Lower lobe of right lung (tissue), 2 donors: ENCODE measurements around the gene SELENOF. TPM values are rescaled to one million over a fixed set of nuclear protein-coding genes. Genes with fewer than 3 reads are reported as not detected.

ENCODE experiments used
- ATAC-seq, 2 donors: fragments of 200-7000 bp; cut with Tn5 transposase; one replicate each; pipeline ENCODE4 v1.9.1; 2020 to 2022; ENCODE audit warnings: mild to moderate bottlenecking in 2 of 2, moderate library complexity in 2 of 2
- DNase-seq: peaks from one replicate; pipeline ENCODE4 v3.0.0-alpha.2; 2020
- H3K27ac ChIP-seq: fragments of 200-600 bp; one replicate; pipeline ENCODE4 v1.8.0; 2022
- H3K27me3 ChIP-seq: fragments of 200-600 bp; one replicate; pipeline ENCODE4 v1.8.0; 2022; ENCODE audit warnings: low read depth
- H3K36me3 ChIP-seq: fragments of 200-600 bp; one replicate; pipeline ENCODE4 v1.8.0; 2022; ENCODE audit warnings: mild to moderate bottlenecking
- H3K4me1 ChIP-seq: fragments of 200-600 bp; one replicate; pipeline ENCODE4 v1.8.0; 2022
- H3K4me3 ChIP-seq: fragments of 200-600 bp; one replicate; pipeline ENCODE4 v1.8.0; 2022; ENCODE audit warnings: mild to moderate bottlenecking
- H3K9me3 ChIP-seq: fragments of 200-600 bp; one replicate; pipeline ENCODE4 v1.8.0; 2022
- intact Hi-C: fragments of 100-400 bp; cut with DNase I; formaldehyde crosslinking; loops from one replicate; pipeline ENCODE4 v1.11.0; 2022
- total RNA-seq: library from RNA; stranded (reverse); fragmentation: NEBNext Ultra II Directional; extraction: Animal tissue kit (Norgen Biotek cat#: 25700); gene quantifications from one replicate; pipeline ENCODE4 v1.2.1, GENCODE V29; 2021
- TF ChIP-seq, protein P1 (sequence below): fragments of 200-600 bp; IDR thresholded peaks from one replicate; pipeline ENCODE4 v1.8.0; 2022; ENCODE audit warnings: antibody characterized with exemption, mild to moderate bottlenecking
- donor health status: DM: no; HTN: yes; CAD: no; lungs with severe emphysema.

SELENOF gene
- total RNA-seq, 1 donor from 2014 or later: 197 TPM

DNA sequence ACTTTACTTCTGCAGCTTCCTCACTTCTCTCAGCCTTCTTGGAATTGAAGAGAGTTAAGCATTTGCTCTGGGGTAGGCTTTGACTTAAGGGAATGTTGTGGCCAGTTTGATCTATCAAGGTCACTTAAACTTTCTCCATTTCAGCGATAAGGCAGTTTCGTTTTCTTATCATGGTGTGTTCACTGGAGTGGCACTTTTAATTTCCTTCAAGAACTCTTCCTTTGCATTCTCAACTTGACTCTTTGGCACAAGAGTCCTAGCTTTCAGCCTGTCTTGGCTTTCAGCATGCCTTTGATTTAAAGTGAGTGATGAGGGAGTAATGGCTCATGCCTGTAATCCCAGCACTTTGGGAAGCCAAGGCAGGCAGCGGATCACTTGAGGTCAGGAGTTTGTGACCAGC, 39.2 kb upstream of the SELENOF start:
- ATAC-seq: peak; percentile 61 to 92
- TF ChIP-seq, protein P1, sequence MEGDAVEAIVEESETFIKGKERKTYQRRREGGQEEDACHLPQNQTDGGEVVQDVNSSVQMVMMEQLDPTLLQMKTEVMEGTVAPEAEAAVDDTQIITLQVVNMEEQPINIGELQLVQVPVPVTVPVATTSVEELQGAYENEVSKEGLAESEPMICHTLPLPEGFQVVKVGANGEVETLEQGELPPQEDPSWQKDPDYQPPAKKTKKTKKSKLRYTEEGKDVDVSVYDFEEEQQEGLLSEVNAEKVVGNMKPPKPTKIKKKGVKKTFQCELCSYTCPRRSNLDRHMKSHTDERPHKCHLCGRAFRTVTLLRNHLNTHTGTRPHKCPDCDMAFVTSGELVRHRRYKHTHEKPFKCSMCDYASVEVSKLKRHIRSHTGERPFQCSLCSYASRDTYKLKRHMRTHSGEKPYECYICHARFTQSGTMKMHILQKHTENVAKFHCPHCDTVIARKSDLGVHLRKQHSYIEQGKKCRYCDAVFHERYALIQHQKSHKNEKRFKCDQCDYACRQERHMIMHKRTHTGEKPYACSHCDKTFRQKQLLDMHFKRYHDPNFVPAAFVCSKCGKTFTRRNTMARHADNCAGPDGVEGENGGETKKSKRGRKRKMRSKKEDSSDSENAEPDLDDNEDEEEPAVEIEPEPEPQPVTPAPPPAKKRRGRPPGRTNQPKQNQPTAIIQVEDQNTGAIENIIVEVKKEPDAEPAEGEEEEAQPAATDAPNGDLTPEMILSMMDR: no peak
- Histone ChIP-seq H3K4me1 (peaks cover 13% of the 10 kb centered on the region), H3K27me3 (no peaks in the 10 kb centered on the region), H3K9me3 (no peaks in the 10 kb centered on the region), H3K4me3 (peak overlapping the region; percentile 5), H3K27ac (no peak overlapping the region), H3K36me3 (no peaks in the 10 kb centered on the region)
- no peak for DNase-seq
- intact Hi-C loops: no loop called here

DNA sequence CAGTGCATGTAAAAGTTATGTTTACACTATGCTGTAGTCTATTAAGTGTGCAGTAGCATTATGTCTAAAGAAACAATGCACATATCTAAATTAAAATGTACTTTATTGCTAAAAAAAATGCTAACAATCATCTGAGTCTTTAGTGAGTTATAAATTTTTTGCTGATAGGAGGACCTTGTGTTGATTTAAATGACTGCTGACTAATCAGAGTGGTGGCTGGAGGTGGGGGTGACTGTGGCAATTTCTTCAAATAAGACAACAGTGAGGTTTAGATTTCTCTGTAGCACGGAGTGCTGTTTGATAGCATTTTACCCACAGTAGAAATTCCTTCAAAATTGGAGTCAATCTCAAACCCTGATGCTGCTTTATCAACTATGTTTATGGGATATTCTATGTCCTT, 37.5 kb upstream of the SELENOF start:
- TF ChIP-seq, protein P1: no peak
- DNase-seq: no peak
- no peaks in the 10 kb centered on the region for H3K27me3 ChIP-seq
- ATAC-seq: no peak
- peaks cover 13% of the 10 kb centered on the region for H3K4me1 ChIP-seq
- H3K9me3 ChIP-seq: no peaks in the 10 kb centered on the region
- no peak overlapping the region for H3K4me3 ChIP-seq
- H3K36me3 ChIP-seq: no peaks in the 10 kb centered on the region
- intact Hi-C loops: no loop called here
- H3K27ac ChIP-seq: no peak overlapping the region

DNA sequence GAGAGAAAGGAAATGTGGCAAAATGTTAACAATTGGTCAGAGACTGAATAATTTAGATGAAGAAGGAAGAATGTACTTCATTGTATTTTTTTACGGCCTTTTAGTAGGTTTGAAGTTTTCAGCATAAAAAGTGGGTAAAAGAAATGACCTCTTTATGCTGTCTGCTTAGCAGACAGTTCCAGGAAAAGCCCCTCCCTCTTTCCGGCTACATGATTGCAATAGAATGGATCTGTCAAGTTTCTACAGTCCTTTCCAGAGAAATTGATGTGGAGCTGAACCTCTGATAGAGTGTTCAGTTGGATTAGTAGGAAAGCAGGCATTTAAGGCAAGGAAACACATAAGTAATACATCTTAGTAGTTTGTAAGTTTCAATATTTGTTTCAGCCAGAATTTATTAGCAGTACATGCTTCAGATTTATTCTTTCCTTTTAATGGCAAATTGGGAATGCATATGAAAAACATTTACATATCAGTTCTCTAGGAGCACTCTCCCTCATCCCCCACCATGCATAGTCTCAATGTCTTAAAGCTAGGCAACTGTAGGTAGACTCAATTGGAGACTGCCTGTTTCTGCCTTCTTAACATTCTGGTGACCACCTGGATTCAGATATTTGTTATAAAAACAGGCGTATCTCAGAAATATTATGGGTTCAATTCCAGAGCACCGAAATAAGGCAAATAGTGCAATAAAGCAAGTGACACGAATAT, 36.9 kb upstream of the SELENOF start:
- Histone ChIP-seq H3K9me3 (no peaks in the 10 kb centered on the region), H3K36me3 (no peaks in the 10 kb centered on the region), H3K27me3 (no peaks in the 10 kb centered on the region), H3K27ac (no peak overlapping the region), H3K4me3 (no peak overlapping the region), H3K4me1 (peaks cover 13% of the 10 kb centered on the region)
- DNase-seq: no peak
- TF ChIP-seq, protein P1: no peak
- intact Hi-C loops: no loop called here
- no peak for ATAC-seq

DNA sequence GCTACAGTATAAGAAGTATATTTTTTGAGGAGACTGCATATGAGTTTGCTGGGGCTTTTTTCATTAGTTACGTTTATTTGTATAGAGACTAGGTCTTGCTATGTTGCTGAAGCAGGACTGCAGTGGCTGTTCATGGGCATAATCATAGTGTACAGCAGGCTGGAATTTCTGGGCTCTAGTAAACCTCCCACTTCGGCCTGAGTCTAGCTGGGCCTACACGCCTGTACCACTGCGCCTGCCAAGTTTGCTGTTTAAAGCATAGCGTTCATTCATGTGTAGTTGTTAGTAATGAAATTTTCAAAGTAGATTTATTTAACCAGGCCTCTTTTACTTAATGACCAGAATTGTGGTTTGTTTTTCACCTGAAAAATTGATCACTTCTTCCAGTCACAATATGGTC, 34.3 kb upstream of the SELENOF start:
- Histone ChIP-seq H3K27me3 (no peaks in the 10 kb centered on the region), H3K36me3 (no peaks in the 10 kb centered on the region), H3K27ac (no peak overlapping the region), H3K9me3 (no peaks in the 10 kb centered on the region), H3K4me3 (no peak overlapping the region), H3K4me1 (peaks cover 8% of the 10 kb centered on the region)
- TF ChIP-seq, protein P1: no peak
- DNase-seq (no peak), ATAC-seq (peak; percentile 27 to 58)
- intact Hi-C loops: no loop called here

DNA sequence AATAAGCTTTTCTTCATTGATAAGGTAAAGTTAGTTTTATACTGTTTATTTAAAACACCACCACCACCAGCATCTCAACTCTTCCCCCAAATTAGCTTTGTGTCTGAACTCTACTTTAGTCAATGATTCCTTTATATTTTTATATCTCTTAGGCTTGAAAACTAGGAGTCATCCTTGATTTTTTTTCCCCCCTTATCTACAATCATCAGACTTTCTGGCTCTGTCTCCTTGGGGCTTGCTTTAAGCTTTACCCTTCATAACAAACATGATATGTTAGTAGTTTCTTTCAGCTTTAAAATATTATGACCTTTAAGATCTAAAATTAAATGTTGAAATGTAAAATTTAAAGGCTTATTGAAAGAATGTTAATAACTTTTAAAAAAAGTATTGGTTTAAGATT, 28.8 kb upstream of the SELENOF start:
- Histone ChIP-seq H3K9me3 (no peaks in the 10 kb centered on the region), H3K4me3 (no peak overlapping the region), H3K4me1 (peaks cover 5% of the 10 kb centered on the region), H3K27me3 (no peaks in the 10 kb centered on the region), H3K27ac (no peak overlapping the region), H3K36me3 (no peaks in the 10 kb centered on the region)
- TF ChIP-seq, protein P1: no peak
- ATAC-seq (no peak), DNase-seq (no peak)
- intact Hi-C loops: no loop called here
